Neural cell (in vitro differentiated cells): Measurements from ENCODE around the gene INPP5F. TPM values are rescaled to one million over a fixed set of nuclear protein-coding genes. Genes with fewer than 3 reads are reported as not detected.

Experiments
- polyA plus RNA-seq: library from polyadenylated mRNA; depleted of rRNA; stranded (reverse); fragments of >200 nt; gene quantifications from 2 replicates; pipeline ENCODE4 v1.2.3, GENCODE V29; 2014
- small RNA-seq, 3 experiments: library from RNA; depleted of rRNA; stranded (forward); fragments of <200 nt; gene quantifications; one replicate each; pipeline ENCODE3, GENCODE V24; 2012

INPP5F gene
- polyA plus RNA-seq, 1 donor from 2014 or later: 114 TPM

Small RNAs within 50 kb of the gene (small RNA-seq; reads per million reads assigned to genes)
- 0 reads per million in 3 experiments for gene RN7SL846P

Other genes starting within 250 kb of the INPP5F start
- 2.6 TPM in 1 of 2 replicates, not detected in the other for gene RGS10, start 183.3 kb upstream of the INPP5F start, polyA plus RNA-seq
- 85.1 and 92.9 TPM in 2 replicates for gene TIAL1, start 129.1 kb upstream of the INPP5F start, polyA plus RNA-seq
- 0.28 and 0.61 TPM in 2 replicates for gene BAG3, start 74.7 kb upstream of the INPP5F start, polyA plus RNA-seq
- gene MCMBP, start 146.8 kb downstream of the INPP5F start, polyA plus RNA-seq: 58.0 and 60.4 TPM in 2 replicates
- 13.8 and 16.4 TPM in 2 replicates for gene SEC23IP, start 166.7 kb downstream of the INPP5F start, polyA plus RNA-seq